Measurements from ENCODE around the gene FUT7.

Gene FUT7

GRCh38 chr9:137011907-137012675 lies 19.8 kb downstream of the FUT7 start:
- no peak for TF ChIP-seq CTCF (IDR thresholded peaks at IDR 0.05; ENCODE audit: extremely low read depth, missing control alignments)
- DNase-seq (ENCODE audit: low spot score) = no peak

- no peak for TF ChIP-seq CTCF (IDR thresholded peaks at IDR 0.05; ENCODE audit: extremely low read depth, missing control alignments)
- DNase-seq (ENCODE audit: low spot score) = no peak
These were observed 20.7 kb downstream of the FUT7 start for GRCh38 chr9:137011156-137011555.

- DNase-seq (ENCODE audit: low spot score) = no peak
- no peak for TF ChIP-seq CTCF (IDR thresholded peaks at IDR 0.05; ENCODE audit: extremely low read depth, missing control alignments)
These were observed 21.8 kb downstream of the FUT7 start for GRCh38 chr9:137009938-137010732.

GRCh38 chr9:137009217-137009616 lies 22.7 kb downstream of the FUT7 start:
- TF ChIP-seq CTCF (IDR thresholded peaks at IDR 0.05; ENCODE audit: extremely low read depth, missing control alignments) = no peak
- no peak for DNase-seq (ENCODE audit: low spot score)

- TF ChIP-seq CTCF (IDR thresholded peaks at IDR 0.05; ENCODE audit: extremely low read depth, missing control alignments) = no peak
- no peak for DNase-seq (ENCODE audit: low spot score)
These were observed 23.6 kb downstream of the FUT7 start for GRCh38 chr9:137008312-137008711.

- TF ChIP-seq CTCF (IDR thresholded peaks at IDR 0.05; ENCODE audit: extremely low read depth, missing control alignments) = no peak
- DNase-seq (ENCODE audit: low spot score) = no peak
These were observed 24.0 kb downstream of the FUT7 start for GRCh38 chr9:137007816-137008270.

Measured in GM20000 (cell line).